ENCODE results near the gene PSME3IP1.

DNA sequence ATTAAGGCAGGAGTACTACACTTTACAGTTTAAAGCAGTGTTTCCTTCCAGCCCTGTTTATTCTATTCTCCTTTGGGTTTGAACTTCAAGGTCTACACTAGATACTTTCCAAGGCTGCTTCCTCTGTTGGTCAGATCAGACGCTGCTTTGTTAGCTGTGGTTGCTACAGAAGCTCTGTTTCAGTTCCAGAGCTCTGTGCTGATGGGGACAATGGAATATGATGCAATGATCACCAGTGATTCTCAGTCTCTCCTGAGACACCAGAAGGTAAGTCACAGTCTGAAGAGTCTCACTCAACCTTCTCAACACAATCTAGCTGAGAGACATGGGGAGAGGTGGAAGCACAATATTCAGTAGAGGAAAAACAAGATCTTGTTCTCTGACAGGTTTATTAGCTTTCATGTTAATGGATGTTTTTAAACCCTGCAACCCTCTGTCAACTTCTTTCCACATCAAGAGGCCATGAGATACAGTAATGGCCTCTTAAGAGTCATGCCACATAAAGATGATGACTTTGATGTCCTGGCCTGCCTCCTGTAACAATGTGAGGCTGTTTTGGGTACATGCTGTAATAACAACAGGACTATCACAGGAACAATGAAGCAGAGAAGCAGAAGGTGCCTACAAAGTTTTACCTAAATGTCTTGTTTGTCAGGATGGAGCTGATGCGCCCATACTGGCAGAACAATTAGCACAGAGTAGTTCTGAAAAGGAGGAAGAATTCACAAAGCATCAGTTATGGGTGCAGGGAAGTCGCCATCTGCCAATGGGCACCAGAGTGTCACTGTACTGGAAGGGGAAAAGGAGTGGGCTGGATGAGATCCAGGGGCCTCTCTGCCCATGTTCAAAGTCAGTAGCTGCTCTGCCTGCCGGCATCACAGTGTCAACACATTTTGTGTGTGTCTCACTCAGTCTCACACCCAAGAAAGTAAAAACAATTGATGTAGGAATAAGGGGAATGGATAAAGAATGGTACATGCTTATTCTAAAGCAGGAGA lies 33.4 kb downstream of the PSME3IP1 start:
- TF ChIP-seq, protein P1, sequence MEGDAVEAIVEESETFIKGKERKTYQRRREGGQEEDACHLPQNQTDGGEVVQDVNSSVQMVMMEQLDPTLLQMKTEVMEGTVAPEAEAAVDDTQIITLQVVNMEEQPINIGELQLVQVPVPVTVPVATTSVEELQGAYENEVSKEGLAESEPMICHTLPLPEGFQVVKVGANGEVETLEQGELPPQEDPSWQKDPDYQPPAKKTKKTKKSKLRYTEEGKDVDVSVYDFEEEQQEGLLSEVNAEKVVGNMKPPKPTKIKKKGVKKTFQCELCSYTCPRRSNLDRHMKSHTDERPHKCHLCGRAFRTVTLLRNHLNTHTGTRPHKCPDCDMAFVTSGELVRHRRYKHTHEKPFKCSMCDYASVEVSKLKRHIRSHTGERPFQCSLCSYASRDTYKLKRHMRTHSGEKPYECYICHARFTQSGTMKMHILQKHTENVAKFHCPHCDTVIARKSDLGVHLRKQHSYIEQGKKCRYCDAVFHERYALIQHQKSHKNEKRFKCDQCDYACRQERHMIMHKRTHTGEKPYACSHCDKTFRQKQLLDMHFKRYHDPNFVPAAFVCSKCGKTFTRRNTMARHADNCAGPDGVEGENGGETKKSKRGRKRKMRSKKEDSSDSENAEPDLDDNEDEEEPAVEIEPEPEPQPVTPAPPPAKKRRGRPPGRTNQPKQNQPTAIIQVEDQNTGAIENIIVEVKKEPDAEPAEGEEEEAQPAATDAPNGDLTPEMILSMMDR (IDR thresholded peaks at IDR 0.05), result no peak
- TF ChIP-seq POLR2A (IDR thresholded peaks at IDR 0.05), result no peak

All from body of pancreas (tissue), 4 donors.